HG03025 (cell line): ENCODE data around the gene ARGLU1.
A peak's percentile ranks its signal among the peaks of the same experiment; 100 is the strongest.

Experiments used
- ATAC-seq: cut with Tn5 transposase; IDR thresholded peaks from one replicate; pipeline ENCODE4 v1.9.1; 2021; ENCODE audit warnings: mild to moderate bottlenecking, moderate library complexity; ENCODE audit not compliant: unreplicated experiment, low FRiP score

Gene ARGLU1

DNA sequence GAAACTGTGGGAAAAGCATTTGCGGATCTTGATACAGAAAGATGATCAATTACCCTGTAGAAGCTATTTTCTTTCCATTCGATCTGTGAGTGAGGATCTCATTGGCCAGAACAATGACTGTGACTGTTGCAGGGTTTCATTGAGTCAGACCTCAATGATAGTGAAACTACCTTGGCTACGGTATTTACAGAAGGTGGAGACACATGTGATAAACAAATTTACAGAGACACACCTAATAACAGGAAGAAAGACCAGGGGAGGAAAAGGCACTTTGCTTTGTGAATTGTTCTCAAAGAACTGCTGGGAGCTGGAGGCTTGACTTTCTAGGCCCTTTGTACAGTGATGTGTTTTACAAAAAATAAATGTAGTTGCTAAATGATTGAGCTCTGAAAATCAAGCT, 19.9 kb upstream of the ARGLU1 start:
- ATAC-seq = no peak

DNA sequence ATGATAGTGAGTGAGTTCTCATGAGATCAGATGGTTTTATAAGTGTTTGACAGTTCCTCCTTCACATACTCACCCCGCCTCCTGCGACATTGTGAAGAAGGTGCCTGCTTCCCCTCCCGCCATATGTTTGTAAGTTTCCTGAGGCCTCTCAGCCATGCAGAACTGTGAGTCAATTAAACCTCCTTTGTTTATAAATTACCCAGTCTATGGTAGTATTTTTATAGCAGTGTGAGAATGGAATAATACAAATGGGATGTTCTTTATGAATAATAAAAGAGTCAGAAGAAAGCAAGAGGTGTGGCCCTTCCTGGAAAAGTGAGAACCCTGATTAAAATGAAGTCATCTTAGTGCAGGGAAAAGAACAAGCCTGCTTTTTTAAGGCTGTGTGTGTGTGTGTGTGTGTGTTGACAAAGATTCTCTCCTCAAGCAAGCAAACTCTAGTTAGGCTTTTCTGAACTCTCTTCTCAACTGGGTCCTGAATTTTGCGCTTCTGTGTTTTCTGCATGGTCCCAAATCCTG, 18.8 kb upstream of the ARGLU1 start:
- no peak for ATAC-seq

DNA sequence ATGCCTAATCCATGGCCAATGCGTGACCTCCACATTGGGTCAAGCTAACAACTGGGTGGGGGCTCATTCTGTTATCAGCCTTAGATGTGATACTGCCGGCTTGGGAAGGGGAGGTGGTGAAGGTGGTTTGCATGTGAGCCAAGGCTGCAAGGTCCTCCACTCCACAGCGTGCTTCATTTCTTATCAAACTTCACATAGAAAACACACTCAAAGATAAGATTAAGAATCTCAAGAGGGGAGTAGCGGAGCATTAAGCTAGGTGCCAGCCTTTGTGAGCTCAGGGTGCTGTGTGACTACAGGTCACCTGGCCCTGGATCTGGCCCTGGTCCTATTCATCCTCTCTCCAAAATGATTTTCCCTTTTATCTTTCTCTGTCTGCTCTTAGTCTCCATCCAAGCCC, 13.3 kb upstream of the ARGLU1 start:
- no peak for ATAC-seq

DNA sequence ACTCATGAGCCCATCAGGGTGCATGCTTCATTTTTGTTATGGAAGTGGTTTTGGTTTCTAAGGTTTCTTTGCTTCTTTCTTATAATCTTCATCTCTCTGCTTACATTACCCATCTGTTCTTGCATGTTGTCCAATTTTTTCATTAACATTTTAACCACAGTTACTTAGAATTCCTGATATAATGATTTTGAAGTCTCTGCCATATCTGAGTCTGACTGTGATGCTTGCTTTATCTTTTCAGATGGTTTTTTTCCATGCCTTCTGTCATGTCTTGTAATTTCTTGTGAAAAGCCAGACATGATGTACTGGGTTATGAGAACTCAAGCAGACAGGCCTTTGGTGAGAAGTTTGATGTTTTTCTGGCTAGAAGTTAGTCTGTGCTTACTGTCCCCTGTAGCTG, 8.0 kb upstream of the ARGLU1 start:
- ATAC-seq = no peak

DNA sequence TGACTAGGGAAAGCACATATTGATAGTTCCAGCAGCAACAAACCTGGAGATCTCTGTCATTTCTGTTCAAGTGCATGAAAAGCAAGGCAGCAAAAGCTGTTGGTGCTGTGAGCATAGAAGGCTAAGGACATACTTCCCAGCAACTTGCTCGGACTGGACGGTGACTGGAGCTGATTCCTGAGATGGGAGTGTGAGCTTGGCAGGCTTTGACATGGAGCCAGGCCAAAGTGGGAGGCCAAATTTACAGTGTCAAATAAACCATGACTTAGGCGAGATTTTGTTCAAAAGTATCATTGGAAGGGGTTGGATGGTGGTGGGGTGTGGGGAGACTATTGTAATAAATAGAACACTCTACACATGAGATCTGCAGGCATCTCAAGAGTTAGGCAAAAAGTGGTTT, 5.9 kb upstream of the ARGLU1 start:
- no peak for ATAC-seq

DNA sequence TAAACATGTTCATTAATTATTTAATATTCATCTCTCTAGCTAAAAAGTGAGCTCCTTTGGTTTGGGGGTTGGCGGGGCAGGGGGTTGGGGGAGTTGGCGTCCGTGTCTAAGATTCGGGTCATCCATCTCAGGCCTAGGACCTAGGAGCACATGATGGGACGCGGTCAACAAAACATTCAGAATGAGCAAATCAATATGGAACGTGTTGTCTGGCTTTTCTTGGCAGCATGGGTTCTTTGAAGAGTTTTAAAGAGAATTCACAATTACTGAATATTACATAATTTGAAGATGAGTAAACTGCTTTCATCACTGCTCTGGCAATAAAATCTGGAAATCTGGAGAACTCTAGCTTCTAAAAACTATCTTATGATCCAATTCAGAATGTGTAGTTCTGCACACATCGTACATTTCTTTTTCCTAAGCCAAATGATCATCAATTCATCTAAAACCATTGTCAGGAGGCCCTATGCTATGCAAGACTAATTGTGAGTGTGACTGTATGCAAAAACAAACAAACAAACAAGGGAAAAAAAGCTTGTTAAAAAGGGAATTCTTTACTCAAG, 5.4 kb upstream of the ARGLU1 start:
- no peak for ATAC-seq

DNA sequence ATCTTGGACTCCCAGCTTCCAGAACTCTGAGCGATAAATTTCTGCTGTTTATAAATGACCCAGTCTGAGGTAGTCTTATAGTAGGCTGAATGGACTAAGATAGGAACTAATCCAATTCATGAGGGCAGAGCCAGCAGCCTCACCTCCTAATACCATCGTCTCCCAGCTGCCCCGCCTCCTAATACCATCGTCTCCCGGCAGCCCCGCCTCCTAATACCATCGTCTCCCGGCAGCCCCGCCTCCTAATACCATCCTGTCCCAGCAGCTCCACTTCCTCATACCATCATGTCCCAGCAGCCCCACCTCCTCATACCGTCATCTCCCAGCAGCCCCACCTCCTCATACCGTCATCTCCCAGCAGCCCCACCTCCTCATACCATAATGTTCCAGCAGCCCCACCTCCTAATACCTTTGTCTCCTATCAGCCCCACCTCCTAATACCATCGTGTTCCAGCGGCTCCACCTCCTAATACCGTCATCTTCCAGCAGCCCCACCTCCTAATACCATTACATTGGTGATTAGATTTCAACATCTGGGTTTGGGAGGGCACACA, 2.4 kb upstream of the ARGLU1 start:
- ATAC-seq = no peak

DNA sequence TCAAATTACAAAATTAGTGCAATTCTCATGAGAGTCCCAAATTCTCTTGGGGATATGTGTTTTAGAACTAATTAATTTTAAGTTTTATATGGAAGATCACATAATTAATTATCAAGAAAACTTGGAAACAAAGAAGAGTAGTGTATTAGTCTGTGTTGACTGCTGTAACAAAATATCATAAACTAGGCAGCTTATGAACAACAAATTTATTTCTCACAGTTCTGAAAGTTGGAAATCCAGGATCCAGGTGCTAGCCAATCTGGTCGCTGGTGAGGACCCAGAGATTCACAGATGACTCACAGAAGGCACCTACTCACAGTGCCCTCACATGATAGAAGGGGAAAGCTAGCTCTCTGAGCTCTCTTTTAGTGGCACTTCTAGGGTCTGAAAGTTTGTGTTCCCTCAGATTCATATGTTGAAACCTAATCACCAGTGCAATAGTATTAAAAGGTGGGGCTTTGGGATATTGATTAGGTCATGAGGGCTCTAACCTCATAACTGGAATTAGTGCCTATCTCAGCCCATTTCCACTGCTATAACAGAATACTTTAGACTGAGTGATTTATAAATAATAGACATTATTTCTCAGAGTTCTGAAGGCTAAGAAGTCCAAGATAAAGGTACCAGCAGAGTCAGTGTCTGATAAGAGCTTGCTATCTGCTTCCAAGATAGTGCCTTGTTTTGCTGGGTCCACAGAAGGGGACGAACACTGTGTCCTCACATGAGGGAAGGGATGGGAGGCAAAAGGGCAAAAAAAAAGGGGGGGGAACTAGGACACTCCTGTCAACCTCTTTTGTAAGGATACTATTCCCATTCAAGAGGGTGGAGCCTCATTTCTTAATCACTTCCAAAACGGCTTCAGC, 1.5 kb upstream of the ARGLU1 start:
- no peak for ATAC-seq

DNA sequence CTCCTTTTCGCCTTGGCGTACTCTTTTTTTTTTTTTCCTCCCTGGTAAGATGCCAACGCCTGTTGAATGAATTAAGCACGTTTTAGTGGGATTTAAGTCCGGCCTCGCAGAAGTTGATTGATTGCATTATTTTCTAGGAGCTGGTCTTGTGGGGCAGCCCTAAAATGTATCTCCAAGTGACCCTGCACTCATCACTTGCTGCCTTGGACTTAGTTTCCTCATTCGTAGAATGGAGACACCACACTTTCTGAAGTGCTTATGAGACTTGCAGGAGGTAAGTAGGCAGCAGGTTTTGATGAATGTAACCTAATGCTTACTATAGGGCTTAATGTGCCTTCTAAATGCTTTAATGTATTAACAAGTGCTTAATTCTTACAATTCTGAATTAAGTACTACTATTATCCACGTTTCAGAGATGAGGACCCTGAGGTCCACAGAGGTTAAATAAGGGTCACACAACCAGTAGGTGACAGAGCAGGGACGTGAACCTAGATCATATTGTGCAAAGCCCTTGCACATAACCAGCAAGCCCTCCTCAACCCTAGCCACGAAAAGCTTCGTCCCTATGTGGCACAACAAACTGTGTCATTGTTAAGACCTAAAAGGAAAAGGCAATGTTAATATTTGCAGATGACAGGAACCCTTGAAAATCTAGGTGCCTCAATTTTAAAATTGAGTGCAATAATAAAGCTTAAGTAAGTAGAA, 514 bp upstream of the ARGLU1 start:
- peak; percentile 24 for ATAC-seq

DNA sequence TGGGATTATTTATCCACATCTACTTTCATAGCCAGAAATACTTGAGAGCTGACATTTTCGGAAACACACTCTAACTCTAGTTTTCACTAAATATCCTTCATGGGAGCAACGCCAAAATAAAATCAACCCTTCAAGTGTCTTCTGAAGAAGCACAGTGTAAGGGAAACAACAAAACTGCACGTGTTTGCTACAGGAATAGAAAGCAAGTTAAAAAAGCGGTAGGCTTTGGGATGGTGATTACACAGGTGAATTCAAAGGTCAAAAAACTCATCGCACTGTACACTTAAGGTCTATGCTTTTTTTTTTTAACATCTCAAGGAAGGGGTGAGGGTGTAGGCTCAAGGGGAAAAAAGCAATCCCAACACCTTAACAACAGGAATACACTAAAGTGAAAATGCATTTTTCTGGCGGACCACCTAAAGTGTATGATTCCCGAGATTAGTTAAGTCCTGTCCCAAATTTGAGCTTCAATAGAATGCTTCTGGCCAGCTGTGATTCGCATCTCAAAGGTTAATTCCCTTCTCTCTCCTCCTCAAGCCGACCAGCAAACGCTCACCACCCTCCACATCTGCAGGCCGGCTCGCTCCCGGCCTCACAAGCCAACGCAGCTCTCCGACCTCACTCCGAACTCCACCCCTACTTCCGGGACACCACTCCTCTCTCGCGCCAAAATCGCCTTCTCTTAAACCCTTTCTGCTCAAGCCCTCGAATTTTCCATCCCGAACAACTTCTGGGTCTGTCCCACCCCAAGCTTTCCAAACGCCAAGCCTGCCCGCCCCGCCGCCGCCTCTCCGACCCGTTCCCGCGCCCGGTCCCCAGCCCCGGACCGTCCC, 1.1 kb downstream of the ARGLU1 start:
- peak; percentile 39 for ATAC-seq

DNA sequence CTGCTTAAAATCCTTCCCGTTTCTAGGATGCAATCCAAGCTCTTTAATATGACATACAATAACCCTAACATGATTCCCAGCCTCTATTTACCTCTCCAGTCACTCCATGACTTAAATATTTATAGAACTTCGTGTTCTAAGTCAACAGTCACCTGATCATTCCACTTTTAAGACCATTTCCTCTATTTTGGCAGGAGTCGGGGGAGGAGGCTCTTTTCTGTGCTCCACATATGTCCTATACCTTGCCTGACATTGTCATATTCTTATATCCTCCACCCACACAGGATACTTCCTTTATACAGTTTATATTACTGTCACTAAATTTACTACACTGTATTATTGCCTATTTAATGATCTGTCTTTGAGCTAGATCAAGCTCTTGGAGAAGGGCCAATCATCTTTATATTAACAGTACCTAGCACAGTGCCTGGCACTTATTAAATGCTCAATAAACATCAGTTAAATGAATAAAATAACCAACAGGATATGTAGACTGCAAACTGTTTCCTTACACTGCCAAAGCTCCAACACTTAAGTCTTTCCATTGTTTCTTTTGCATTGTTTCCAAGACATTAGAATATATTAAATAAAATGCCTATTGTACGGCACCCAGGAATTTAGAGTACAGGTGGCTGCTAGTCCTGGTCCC, 2.7 kb downstream of the ARGLU1 start:
- ATAC-seq = no peak

DNA sequence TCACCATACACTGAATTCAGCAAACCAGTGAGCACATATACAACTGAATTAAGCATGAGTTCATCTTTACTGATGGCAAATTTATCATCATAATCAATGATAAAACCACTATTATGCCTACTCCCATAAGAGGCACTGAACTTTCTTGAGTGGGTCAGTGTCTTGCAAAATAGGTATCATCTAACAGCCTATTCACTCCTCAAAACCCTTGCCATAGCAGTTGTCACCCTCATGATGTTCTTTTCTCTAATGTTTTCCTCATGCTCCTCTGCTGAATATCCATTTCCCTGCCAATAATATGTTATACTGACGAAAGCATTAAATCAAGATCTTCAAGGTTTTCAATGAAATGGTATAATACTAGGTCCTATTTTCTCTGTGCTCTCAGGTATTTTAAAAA, 5.6 kb downstream of the ARGLU1 start:
- no peak for ATAC-seq

DNA sequence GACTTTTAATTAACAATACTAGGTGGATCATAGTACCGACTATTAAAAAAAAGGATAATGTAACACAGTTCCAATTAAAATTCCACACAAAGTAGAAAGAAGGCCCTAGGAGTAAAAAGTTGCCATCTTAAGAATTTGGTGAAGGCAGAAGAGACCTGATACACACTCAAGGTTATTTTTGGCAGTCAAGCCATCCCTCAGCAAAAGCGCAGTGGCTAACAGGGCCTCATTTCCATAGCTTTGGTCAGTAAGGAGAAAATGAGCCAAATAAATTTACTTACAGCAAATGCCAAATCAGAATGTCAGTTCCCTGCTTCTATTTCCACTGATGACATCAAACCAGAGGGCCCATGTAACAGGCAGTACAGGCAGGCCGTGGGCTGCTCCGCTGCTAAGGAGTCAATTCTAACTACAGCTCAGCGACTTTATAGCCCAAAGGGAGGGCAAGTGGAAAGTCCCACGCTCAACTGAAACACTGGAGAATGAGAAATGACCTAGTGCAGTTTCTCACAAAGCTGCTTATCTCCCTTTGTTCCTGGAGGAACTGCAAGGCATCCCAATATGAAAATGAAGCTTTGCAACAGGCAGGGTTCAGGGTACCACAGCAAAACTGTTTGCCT, 6.3 kb downstream of the ARGLU1 start:
- ATAC-seq = peak; percentile 72

DNA sequence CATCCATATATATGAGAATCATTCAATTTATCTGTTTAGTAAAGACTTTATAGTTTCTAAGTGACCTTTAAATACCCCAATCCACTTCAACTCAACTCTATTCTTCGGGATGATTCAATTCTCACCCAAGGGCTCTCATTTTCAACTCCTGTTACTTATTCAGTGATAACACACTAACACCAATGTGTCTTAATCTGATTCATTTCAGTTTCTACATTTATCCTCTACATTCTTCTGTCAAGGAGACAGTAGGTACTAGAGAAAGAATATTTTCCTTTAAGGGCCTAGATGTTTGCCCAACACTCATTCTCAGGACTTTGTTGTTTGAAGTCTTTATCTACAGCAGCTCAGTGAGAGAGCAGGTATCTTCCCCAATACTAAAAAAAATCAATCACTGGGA, 7.1 kb downstream of the ARGLU1 start:
- no peak for ATAC-seq

DNA sequence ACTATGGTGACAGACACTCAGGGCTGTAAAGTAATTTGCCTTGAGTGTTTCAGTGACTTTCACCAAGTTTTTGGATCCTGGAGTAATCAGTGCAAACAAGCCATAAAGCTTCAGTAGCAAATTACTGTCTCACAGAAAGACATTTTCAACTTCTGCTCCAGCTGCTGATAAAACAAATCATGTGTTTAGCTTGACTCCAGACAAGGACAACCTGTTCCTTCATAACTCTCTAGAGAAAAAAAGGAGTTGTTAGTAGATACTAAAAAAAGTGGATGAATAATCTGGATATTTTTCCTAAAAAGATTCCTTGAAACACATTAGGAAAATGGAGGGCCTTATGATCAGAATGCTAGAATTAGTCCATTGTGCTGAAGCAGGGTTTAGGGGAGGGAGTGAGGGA, 9.4 kb downstream of the ARGLU1 start:
- no peak for ATAC-seq

DNA sequence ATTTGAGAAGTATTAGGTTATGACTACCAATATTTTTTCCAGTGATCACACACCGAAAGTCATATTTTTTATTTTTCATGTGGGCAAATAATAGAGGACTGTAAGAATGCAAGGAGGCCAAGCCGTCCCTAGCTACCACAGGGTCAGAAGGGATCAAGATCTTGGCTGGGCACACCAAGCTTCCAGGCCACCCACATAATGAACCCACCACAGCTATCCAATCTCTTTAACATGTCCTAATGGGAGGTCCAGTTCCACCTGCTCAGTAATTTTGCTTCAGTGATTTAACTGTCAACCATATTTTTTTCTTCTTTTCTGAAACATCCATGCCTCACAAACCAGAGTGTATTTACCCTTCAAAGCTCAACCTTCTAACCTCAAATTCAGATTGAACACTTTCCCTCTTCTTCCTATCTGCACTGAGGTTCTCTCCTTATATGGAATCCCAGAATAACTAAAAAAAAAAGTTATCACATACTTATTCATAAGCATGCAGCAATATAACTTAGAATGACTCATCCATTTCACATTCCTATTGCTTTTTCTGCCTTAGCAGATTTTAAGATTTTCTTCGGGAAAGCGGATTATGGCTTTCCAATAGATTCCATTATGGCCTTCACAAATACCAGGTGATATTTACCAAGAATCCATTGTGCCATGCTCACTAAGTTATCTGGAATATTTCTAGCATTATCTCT, 12.2 kb downstream of the ARGLU1 start:
- no peak for ATAC-seq

DNA sequence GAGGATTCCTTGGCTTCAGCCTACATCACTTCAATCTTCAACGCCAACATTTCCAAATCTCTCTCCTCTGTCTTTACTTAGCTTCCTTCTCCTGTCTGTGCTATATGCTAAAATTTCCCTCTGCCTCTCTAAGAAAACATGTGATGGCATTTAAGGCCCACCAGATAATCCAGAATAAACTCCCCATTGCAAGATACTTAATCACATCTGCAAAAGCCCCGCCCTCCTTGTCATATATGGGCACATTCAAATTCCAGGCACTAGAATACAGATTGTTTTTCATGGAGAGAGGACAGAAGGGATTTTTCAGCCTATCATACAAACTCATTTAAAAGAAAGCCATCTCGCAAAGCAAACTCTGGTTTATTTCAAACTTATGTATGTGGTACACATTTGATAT, 16.2 kb downstream of the ARGLU1 start:
- no peak for ATAC-seq

DNA sequence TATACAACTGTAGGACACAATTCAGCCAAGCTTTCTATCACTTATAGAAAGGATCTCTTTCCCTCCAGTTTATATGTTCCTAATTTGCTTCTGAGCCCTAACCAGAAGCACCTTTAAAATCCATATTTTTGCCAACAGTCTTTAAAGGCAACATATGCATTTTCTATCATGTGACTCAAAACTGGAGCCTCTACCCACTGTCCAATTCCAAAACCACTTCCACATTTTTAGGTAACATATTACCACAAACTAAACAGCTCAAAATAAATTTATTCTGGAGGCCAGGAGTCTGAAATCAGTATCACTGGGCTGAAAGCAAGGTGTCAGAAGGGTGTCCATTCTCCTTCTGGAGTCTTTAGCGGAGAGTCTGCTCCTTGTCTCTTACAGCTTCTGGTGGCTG, 16.6 kb downstream of the ARGLU1 start:
- ATAC-seq = no peak
